ENCODE measurements around the gene FOXJ1.

FOXJ1 gene

DNA sequence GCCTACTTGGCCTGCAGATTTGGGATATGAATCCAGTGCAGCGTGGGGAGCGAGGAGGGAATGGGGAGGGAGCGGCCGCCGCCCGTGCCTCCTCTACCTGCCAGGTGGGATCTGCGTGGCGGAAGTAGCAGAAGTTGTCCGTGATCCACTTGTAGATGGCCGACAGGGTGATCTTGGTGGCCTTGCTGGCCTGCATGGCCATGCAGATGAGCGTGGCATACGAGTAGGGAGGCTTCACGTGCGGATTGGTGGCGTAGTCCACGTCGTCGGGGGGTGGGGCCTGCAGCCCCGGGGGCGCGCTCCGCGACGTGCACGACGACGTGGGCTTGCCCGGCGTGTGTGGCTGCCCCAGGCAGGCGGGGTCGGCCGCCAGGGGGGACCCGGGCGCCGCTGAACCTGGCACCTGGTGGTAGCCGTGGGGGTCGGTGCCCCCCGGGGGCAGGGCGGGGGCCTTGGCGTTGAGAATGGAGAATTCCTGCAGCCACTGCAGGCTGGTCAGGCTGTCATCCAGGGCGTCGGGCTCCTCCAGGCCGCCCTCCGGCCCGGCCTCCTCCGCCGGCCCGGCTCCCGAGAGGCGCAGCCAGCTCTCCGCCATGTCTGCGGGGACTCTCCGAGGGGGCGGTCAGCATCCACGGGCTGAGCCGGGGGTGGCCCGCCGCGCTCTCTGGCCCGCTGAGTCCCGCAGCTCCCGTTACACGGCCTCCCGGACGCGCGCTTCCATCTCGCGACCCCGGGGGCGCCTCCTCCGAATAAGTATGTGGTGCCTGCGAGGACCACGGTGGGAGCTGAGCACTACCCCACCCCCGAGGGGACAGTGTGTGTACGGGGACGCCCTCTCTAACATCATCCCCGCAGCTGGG, 1.0 kb downstream of the FOXJ1 start:
- TF ChIP-seq, protein P1, sequence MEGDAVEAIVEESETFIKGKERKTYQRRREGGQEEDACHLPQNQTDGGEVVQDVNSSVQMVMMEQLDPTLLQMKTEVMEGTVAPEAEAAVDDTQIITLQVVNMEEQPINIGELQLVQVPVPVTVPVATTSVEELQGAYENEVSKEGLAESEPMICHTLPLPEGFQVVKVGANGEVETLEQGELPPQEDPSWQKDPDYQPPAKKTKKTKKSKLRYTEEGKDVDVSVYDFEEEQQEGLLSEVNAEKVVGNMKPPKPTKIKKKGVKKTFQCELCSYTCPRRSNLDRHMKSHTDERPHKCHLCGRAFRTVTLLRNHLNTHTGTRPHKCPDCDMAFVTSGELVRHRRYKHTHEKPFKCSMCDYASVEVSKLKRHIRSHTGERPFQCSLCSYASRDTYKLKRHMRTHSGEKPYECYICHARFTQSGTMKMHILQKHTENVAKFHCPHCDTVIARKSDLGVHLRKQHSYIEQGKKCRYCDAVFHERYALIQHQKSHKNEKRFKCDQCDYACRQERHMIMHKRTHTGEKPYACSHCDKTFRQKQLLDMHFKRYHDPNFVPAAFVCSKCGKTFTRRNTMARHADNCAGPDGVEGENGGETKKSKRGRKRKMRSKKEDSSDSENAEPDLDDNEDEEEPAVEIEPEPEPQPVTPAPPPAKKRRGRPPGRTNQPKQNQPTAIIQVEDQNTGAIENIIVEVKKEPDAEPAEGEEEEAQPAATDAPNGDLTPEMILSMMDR (IDR thresholded peaks at IDR 0.05; ENCODE audit: low read depth, low read length, missing control alignments) = peak; percentile 25
- peak overlapping the region; percentile 25; the same call in 1 of the 2 replicates for H3K4me3 ChIP-seq (ENCODE audit: low read depth, low read length)
- DNase-seq (ENCODE audit: low read depth) = no peak

DNA sequence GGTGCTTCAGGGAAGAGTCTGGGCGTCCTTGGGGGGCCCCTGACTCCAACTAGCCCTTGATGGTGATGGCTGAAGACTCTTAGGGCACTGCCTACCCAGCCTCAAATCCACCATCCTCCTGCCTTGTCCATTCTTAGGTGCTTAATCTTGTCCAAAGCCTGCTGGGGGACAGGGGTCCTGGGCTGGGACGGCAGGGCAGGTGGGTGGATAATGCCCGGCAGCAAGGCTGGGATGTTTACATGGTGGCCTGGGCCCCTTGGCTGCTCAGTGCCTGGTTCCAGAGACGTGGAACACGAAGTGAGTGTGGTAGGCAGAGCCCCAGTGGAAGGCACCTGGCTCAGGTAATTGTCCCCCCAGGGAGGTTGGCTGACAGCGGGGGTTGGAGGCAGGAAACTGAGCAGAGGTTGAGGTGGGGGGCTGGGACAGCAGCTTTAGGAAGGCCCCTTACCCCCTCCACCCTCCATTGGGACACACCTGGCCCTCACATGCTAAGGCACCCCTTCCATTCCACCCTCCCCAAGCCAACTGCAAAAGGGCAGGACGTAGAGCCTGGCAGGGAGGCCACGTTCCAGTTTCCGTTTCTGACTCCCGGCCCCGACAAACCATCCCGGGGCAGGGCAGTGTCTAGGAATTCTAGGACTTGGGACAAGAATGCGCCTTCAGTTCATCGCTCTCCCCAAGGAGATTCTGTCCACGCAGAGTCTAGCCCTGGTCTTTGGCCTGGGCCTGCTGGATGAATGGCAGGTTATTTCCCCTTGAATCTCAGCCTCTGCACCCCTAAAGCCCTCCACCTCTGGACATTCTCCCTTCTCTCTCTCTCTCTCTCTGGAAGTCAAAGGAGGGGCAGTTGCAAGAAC, 1.9 kb downstream of the FOXJ1 start:
- H3K4me3 ChIP-seq (ENCODE audit: low read depth, low read length) = no peak overlapping the region
- TF ChIP-seq, protein P1 (IDR thresholded peaks at IDR 0.05; ENCODE audit: low read depth, low read length, missing control alignments) = no peak

DNA sequence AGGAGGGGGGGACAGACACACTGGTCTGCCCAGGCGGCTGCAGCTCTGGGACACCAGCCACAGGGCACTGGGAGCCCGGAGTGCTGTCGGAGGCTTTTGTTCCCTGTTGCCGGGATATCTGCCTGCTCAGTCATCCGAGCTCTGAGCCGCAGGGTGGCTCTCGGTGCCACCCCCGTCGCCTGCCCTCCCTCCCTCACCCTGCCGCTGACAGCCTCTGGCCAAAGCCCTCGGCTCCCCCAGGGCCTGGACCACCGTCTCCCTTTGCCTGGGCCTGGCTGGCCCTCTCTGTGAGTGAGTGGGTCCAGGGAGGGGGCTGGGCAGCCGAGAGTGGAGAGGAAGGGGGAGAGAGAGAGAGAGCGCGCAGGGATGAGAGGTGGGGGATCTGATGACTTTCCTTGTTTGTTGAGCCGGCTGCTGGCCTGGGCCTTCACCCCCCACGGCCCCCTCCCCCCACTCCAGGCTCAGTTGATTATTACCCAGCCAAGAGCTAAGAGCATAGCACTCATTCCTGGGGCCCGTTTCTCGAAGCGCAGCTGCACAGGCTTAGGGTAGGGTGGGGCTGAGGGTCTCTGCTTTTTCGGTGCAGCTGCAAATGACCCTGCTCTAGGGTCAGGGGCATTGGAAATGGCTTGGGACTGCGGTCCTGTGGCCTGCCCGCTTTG, 2.7 kb downstream of the FOXJ1 start:
- TF ChIP-seq, protein P1 (IDR thresholded peaks at IDR 0.05; ENCODE audit: low read depth, low read length, missing control alignments) = no peak
- no peak overlapping the region for H3K4me3 ChIP-seq (ENCODE audit: low read depth, low read length)
- no peak for DNase-seq (ENCODE audit: low read depth)

More for the DNA sequence above, 1.9 kb downstream of the FOXJ1 start:
- DNase-seq (ENCODE audit: low read depth) = no peak

DNA sequence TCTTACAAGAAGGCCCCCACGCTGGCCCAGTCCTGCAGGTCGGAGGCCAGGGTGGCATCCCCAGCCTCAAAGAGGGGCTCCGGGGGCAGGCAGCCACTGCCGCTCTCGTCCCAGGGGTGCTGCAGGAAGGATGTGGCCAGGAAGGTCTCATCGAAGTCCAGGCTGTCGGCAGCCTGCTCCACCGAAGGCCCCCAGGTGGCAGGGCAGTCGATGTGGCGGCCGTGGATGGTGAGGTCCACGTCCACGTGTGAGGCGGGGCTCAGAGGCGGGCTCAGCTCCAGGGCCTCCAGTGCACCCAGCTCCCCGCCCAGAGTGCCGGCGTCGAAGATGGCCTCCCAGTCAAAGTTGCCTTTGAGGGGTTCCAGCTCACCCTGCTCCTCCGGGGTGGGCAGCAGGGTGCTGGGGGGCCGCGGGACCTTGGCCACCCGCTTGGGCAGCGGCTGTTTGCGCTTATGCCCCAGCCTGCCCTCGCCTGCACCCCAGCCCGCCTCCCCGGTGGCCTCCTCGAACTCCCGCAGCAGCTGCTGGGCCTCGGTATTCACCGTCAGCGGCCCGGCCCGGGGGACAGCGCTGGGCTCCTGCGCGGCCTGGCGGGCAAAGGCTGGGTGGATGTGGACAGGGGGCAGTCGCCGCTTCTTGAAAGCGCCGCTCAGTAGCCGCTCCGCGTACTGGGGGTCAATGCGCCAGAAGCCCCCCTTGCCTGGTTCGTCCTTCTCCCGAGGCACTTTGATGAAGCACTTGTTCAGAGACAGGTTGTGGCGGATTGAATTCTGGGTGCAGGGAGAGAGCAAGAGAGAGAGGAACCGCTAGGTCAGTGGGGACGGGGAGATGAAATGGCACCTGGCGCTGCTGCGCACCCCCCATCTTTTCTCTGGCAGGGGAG, 3.5 kb downstream of the FOXJ1 start:
- TF ChIP-seq, protein P1 (IDR thresholded peaks at IDR 0.05; ENCODE audit: low read depth, low read length, missing control alignments) = no peak
- H3K4me3 ChIP-seq (ENCODE audit: low read depth, low read length) = no peak overlapping the region
- DNase-seq (ENCODE audit: low read depth) = no peak

DNA sequence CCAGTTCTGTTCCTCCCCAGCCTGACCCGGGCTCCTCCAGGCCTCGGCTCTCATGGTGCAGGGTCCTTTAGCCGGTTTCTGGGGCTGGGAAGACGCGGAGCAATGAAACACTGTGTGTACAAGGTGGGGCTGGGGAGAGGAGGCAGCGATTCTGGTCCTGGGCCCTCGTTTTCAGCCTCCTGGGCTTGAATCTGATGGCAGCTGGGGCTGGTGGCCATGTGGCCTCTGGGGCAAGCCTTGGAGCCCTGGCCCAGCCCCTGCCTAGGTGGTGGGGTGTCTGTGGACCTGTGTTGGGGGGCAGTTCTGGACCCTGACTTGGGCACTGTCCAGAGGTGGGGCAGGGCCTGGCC, 4.1 kb downstream of the FOXJ1 start:
- TF ChIP-seq, protein P1 (IDR thresholded peaks at IDR 0.05; ENCODE audit: low read depth, low read length, missing control alignments) = no peak
- no peak overlapping the region for H3K4me3 ChIP-seq (ENCODE audit: low read depth, low read length)

More for the DNA sequence above, 4.1 kb downstream of the FOXJ1 start:
- no peak for DNase-seq (ENCODE audit: low read depth)
